ENCODE data around the gene GNPDA1. TPM values are rescaled to one million over a fixed set of nuclear protein-coding genes. Genes with fewer than 3 reads are reported as not detected.

Gene GNPDA1
- polyA plus RNA-seq, 1 donor from 2014 or later, result 28.9 TPM

DNA sequence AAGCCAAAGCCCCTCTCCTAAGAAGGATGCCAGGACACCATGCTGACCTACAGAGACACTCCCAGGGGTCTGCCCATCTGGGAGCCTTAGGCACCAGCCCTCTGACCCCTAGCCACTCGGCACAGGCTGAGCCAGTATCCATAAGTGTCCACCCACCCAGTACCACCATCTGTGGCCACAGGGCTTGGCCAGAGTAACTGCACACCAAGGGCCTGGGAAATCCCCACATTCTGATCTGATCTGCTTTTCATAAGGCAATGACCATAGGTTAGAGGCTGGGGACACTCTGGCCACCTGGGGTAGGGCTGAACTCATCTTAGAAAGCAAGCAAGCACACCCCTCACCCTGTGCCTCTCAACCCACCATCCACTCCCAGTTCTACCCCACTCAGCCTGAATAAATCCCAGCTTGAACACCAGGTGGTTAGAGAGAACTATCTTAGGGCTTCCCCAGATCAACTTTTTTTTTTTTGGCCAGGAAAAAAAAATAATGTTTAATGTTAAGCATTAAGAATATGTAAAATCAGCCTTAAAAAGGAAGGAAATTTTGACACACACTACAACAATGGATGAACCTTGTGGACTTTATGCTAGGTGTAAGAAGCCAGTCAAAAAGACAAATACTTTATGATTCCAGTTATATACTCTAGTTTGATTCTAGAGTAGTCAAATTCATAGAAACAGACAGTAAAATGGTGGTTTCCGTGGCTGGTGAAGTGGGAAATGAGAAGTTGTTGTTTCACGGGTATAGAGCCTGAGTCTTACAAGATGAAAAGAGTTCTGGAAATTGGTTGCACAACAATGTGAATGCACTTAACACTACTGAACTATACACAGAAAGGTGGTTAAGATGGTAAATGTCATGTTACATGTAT is 6.2 kb downstream of the GNPDA1 start:
- no peaks in the 10 kb centered on the region for H3F3A ChIP-seq (ENCODE audit: insufficient read depth, low read length, poor library complexity, severe bottlenecking)
- H3K27ac ChIP-seq (ENCODE audit: low read length), result no peak overlapping the region
- no peaks in the 10 kb centered on the region for H4K20me1 ChIP-seq (ENCODE audit: insufficient read depth)
- H3K79me2 ChIP-seq (replicated peaks; ENCODE audit: insufficient read depth, low read length), result no peaks in the 10 kb centered on the region
- no peak overlapping the region for H3K4me2 ChIP-seq (ENCODE audit: low read length)
- no peak overlapping the region for H2AFZ ChIP-seq (ENCODE audit: low read depth, low read length)
- H3K9me3 ChIP-seq (ENCODE audit: low read length), result no peaks in the 10 kb centered on the region
- no peaks in the 10 kb centered on the region for H3K27me3 ChIP-seq (ENCODE audit: insufficient read depth, low read depth, low read length)
- TF ChIP-seq POLR2AphosphoS5 (IDR thresholded peaks at IDR 0.05), result no peak
- TF ChIP-seq, protein P1, sequence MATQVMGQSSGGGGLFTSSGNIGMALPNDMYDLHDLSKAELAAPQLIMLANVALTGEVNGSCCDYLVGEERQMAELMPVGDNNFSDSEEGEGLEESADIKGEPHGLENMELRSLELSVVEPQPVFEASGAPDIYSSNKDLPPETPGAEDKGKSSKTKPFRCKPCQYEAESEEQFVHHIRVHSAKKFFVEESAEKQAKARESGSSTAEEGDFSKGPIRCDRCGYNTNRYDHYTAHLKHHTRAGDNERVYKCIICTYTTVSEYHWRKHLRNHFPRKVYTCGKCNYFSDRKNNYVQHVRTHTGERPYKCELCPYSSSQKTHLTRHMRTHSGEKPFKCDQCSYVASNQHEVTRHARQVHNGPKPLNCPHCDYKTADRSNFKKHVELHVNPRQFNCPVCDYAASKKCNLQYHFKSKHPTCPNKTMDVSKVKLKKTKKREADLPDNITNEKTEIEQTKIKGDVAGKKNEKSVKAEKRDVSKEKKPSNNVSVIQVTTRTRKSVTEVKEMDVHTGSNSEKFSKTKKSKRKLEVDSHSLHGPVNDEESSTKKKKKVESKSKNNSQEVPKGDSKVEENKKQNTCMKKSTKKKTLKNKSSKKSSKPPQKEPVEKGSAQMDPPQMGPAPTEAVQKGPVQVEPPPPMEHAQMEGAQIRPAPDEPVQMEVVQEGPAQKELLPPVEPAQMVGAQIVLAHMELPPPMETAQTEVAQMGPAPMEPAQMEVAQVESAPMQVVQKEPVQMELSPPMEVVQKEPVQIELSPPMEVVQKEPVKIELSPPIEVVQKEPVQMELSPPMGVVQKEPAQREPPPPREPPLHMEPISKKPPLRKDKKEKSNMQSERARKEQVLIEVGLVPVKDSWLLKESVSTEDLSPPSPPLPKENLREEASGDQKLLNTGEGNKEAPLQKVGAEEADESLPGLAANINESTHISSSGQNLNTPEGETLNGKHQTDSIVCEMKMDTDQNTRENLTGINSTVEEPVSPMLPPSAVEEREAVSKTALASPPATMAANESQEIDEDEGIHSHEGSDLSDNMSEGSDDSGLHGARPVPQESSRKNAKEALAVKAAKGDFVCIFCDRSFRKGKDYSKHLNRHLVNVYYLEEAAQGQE (IDR thresholded peaks at IDR 0.05; ENCODE audit: borderline replicate concordance), result no peak
- no peak for TF ChIP-seq EZH2 (IDR thresholded peaks at IDR 0.05; ENCODE audit: borderline replicate concordance, insufficient read depth, low read length, poor library complexity, severe bottlenecking)
- TF ChIP-seq EP300 (conservative IDR thresholded peaks at IDR 0.05; ENCODE audit: poor library complexity, severe bottlenecking), result no peak
- TF ChIP-seq, protein P2, sequence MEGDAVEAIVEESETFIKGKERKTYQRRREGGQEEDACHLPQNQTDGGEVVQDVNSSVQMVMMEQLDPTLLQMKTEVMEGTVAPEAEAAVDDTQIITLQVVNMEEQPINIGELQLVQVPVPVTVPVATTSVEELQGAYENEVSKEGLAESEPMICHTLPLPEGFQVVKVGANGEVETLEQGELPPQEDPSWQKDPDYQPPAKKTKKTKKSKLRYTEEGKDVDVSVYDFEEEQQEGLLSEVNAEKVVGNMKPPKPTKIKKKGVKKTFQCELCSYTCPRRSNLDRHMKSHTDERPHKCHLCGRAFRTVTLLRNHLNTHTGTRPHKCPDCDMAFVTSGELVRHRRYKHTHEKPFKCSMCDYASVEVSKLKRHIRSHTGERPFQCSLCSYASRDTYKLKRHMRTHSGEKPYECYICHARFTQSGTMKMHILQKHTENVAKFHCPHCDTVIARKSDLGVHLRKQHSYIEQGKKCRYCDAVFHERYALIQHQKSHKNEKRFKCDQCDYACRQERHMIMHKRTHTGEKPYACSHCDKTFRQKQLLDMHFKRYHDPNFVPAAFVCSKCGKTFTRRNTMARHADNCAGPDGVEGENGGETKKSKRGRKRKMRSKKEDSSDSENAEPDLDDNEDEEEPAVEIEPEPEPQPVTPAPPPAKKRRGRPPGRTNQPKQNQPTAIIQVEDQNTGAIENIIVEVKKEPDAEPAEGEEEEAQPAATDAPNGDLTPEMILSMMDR (IDR thresholded peaks at IDR 0.05; ENCODE audit: poor library complexity, severe bottlenecking), result no peak
- no peak for TF ChIP-seq RAD21 (conservative IDR thresholded peaks at IDR 0.05)
- TF ChIP-seq MXI1 (conservative IDR thresholded peaks at IDR 0.05; ENCODE audit: poor library complexity, severe bottlenecking), result no peak
- TF ChIP-seq SMC3 (conservative IDR thresholded peaks at IDR 0.05; ENCODE audit: poor library complexity), result no peak
- no peak for TF ChIP-seq TAF1 (IDR thresholded peaks at IDR 0.05; ENCODE audit: low read depth)
- no peak overlapping the region for H3K4me3 ChIP-seq (ENCODE audit: low read length)
- H3K36me3 ChIP-seq (ENCODE audit: insufficient read depth, low read length), result no peaks in the 10 kb centered on the region
- no peaks in the 10 kb centered on the region for H3K9me2 ChIP-seq (ENCODE audit: insufficient read depth, low read length)
- no peak overlapping the region for H3K9ac ChIP-seq (ENCODE audit: low read length)

DNA sequence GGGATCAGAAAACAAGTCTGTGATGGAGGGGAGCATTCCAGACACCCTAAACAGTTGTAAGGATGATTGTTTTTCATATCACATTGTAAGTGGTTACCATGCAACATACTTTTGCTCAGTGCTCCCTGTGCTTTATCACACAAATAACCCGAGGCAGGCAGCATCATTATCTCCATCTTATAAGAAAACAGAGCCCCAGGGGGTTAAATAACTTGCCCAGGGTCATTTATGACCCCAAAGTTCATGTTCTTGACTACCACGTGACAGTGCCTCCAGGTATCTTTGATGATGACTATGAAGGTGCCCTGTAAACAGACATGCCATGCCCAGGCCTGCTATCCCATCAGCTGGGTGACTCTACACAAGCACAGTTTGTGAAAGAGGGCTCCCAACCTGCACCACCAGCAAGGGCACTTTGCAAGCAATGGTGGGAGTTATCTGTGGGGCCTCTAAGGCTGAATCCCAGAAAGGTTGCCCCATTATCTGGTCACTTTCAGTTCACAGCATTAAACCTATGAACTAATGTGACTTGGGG is 9.5 kb downstream of the GNPDA1 start:
- H2AFZ ChIP-seq (ENCODE audit: low read depth, low read length), result no peak overlapping the region

More for the DNA sequence above, 9.5 kb downstream of the GNPDA1 start:
- Histone ChIP-seq H3K79me2 (replicated peaks; ENCODE audit: insufficient read depth, low read length) (no peaks in the 10 kb centered on the region), H4K20me1 (ENCODE audit: insufficient read depth) (no peaks in the 10 kb centered on the region), H3K9me3 (ENCODE audit: low read length) (no peaks in the 10 kb centered on the region), H3K4me3 (ENCODE audit: low read length) (no peak overlapping the region), H3F3A (ENCODE audit: insufficient read depth, low read length, poor library complexity, severe bottlenecking) (no peaks in the 10 kb centered on the region), H3K27me3 (ENCODE audit: insufficient read depth, low read depth, low read length) (no peaks in the 10 kb centered on the region), H3K9ac (ENCODE audit: low read length) (no peak overlapping the region), H3K9me2 (ENCODE audit: insufficient read depth, low read length) (no peaks in the 10 kb centered on the region), H3K36me3 (ENCODE audit: insufficient read depth, low read length) (no peaks in the 10 kb centered on the region), H3K27ac (ENCODE audit: low read length) (no peak overlapping the region), H3K4me2 (ENCODE audit: low read length) (no peak overlapping the region)
- TF ChIP-seq EZH2 (IDR thresholded peaks at IDR 0.05; ENCODE audit: borderline replicate concordance, insufficient read depth, low read length, poor library complexity, severe bottlenecking), result no peak
- no peak for TF ChIP-seq POLR2AphosphoS5 (IDR thresholded peaks at IDR 0.05)
- TF ChIP-seq, protein P1 (IDR thresholded peaks at IDR 0.05; ENCODE audit: borderline replicate concordance), result no peak

All from neural cell (in vitro differentiated cells).